IgD-negative memory B cell (primary cell): ENCODE results near the gene MYH7. TPM values are rescaled to one million over a fixed set of nuclear protein-coding genes. Genes with fewer than 3 reads are reported as not detected.

ENCODE experiments used
- H3K27ac Mint-ChIP-seq, 3 donors: one replicate each; pipeline ENCODE4 v1.8.0; 2020 to 2022; ENCODE audit warnings: mild to moderate bottlenecking in 3 of 3, mixed read lengths in 3 of 3, moderate library complexity in 1 of 3
- H3K27me3 Mint-ChIP-seq: one replicate; pipeline ENCODE4 v1.8.0; 2021; ENCODE audit warnings: mixed read lengths
- H3K36me3 Mint-ChIP-seq: one replicate; pipeline ENCODE4 v1.8.0; 2020; ENCODE audit warnings: mild to moderate bottlenecking, mixed read lengths
- H3K4me1 Mint-ChIP-seq, 3 donors: one replicate each; pipeline ENCODE4 v1.8.0; 2020 to 2022; ENCODE audit warnings: mixed read lengths in 3 of 3, mild to moderate bottlenecking in 1 of 3
- H3K4me3 Mint-ChIP-seq, 4 donors: one replicate each; pipeline ENCODE4 v1.8.0; 2020 to 2022; ENCODE audit warnings: mild to moderate bottlenecking in 4 of 4, mixed read lengths in 4 of 4, moderate library complexity in 3 of 4
- H3K9me3 Mint-ChIP-seq, 3 donors: one replicate each; pipeline ENCODE4 v1.8.0; 2020 to 2021; ENCODE audit warnings: mixed read lengths in 3 of 3, mild to moderate bottlenecking in 1 of 3
- polyA plus RNA-seq: library from polyadenylated mRNA; unstranded; fragments of 300-500 nt; fragmentation: Illumina TruSeq; gene quantifications from one replicate; pipeline ENCODE4 v1.2.3, GENCODE V29; 2021

The MYH7 gene
- polyA plus RNA-seq, 1 donor from 2014 or later = not detected

GRCh38 chr14:23373041-23373440 lies 62.4 kb downstream of the MYH7 start:
- H3K4me3 Mint-ChIP-seq = no peak overlapping the region
- H3K27me3 Mint-ChIP-seq = peaks cover 4% of the 10 kb centered on the region
- no peaks in the 10 kb centered on the region for H3K9me3 Mint-ChIP-seq
- H3K36me3 Mint-ChIP-seq = no peaks in the 10 kb centered on the region
- no peak overlapping the region for H3K27ac Mint-ChIP-seq
- no peaks in the 10 kb centered on the region for H3K4me1 Mint-ChIP-seq

GRCh38 chr14:23372509-23372908 lies 63.0 kb downstream of the MYH7 start, which contains the start of gene IL25:
TSS of gene IL25 (plus strand) at chr14:23372809.
- Mint-ChIP-seq H3K27me3 (peaks cover 6% of the 10 kb centered on the region), H3K9me3 (no peaks in the 10 kb centered on the region), H3K27ac (no peak within 1 kb of the TSS), H3K36me3 (no peaks in the 10 kb centered on the region), H3K4me1 (no peaks in the 10 kb centered on the region), H3K4me3 (no peak within 1 kb of the TSS)

- Mint-ChIP-seq H3K9me3 (no peaks in the 10 kb centered on the region), H3K27me3 (peaks cover 13% of the 10 kb centered on the region), H3K27ac (no peak overlapping the region), H3K36me3 (no peaks in the 10 kb centered on the region), H3K4me1 (no peaks in the 10 kb centered on the region), H3K4me3 (no peak overlapping the region)
Observed at GRCh38 chr14:23371865-23372264, 63.6 kb downstream of the MYH7 start.

- Mint-ChIP-seq H3K4me1 (no peaks in the 10 kb centered on the region), H3K4me3 (no peak overlapping the region), H3K27me3 (peaks cover 17% of the 10 kb centered on the region), H3K9me3 (no peaks in the 10 kb centered on the region), H3K36me3 (no peaks in the 10 kb centered on the region), H3K27ac (no peak overlapping the region)
Observed at GRCh38 chr14:23370221-23370620, 65.2 kb downstream of the MYH7 start.

- H3K27me3 Mint-ChIP-seq = peaks cover 23% of the 10 kb centered on the region
- H3K4me1 Mint-ChIP-seq = no peaks in the 10 kb centered on the region
Observed at GRCh38 chr14:23366426-23366921, 69.0 kb downstream of the MYH7 start.

GRCh38 chr14:23365732-23366425 lies 69.6 kb downstream of the MYH7 start:
- H3K4me3 Mint-ChIP-seq = no peak overlapping the region

More at GRCh38 chr14:23366426-23366921, 69.0 kb downstream of the MYH7 start:
- H3K9me3 Mint-ChIP-seq = no peaks in the 10 kb centered on the region
- no peaks in the 10 kb centered on the region for H3K36me3 Mint-ChIP-seq
- peak overlapping the region in 1 of 3 donors; percentile 88 for H3K27ac Mint-ChIP-seq
- H3K4me3 Mint-ChIP-seq = no peak overlapping the region

GRCh38 chr14:23365036-23365731 lies 70.3 kb downstream of the MYH7 start, which contains the start of gene EFS:
TSS of gene EFS (minus strand) at chr14:23365172. CDS start at chr14:23365025, 147 bp downstream.
- Mint-ChIP-seq H3K36me3 (no peaks in the 10 kb centered on the region), H3K4me3 (peak within 1 kb of the TSS in 1 of 4 donors; percentile 33), H3K27ac (no peak within 1 kb of the TSS), H3K4me1 (no peaks in the 10 kb centered on the region), H3K9me3 (no peaks in the 10 kb centered on the region), H3K27me3 (peaks cover 23% of the 10 kb centered on the region)

More at GRCh38 chr14:23365732-23366425, 69.6 kb downstream of the MYH7 start:
- Mint-ChIP-seq H3K4me1 (no peaks in the 10 kb centered on the region), H3K27me3 (peaks cover 23% of the 10 kb centered on the region), H3K27ac (no peak overlapping the region), H3K9me3 (no peaks in the 10 kb centered on the region), H3K36me3 (no peaks in the 10 kb centered on the region)

- no peaks in the 10 kb centered on the region for H3K4me1 Mint-ChIP-seq
- peaks cover 23% of the 10 kb centered on the region for H3K27me3 Mint-ChIP-seq
- H3K4me3 Mint-ChIP-seq = no peak overlapping the region
- H3K9me3 Mint-ChIP-seq = no peaks in the 10 kb centered on the region
- no peak overlapping the region for H3K27ac Mint-ChIP-seq
- no peaks in the 10 kb centered on the region for H3K36me3 Mint-ChIP-seq
Observed at GRCh38 chr14:23364164-23365035, 71.1 kb downstream of the MYH7 start.

Other genes with a start within 250 kb of the MYH7 start
- gene RNF212B, start 197.7 kb downstream of the MYH7 start, polyA plus RNA-seq = not detected
- gene HOMEZ, start 149.5 kb downstream of the MYH7 start, polyA plus RNA-seq = 5.6 TPM
- 2.3 TPM for gene PPP1R3E, start 132.8 kb downstream of the MYH7 start, polyA plus RNA-seq
- 0.65 TPM for gene BCL2L2, start 128.8 kb downstream of the MYH7 start, polyA plus RNA-seq
- gene PABPN1, start 114.2 kb downstream of the MYH7 start, polyA plus RNA-seq = 127 TPM
- 0.49 TPM for gene SLC22A17, start 82.8 kb downstream of the MYH7 start, polyA plus RNA-seq
- not detected for gene EFS, start 70.5 kb downstream of the MYH7 start, polyA plus RNA-seq
- not detected for gene IL25, start 62.9 kb downstream of the MYH7 start, polyA plus RNA-seq
- gene CMTM5, start 58.6 kb downstream of the MYH7 start, polyA plus RNA-seq = 0.80 TPM
- gene MYH6, start 27.4 kb downstream of the MYH7 start, polyA plus RNA-seq = not detected
- gene NGDN, start 34.0 kb upstream of the MYH7 start, polyA plus RNA-seq = 74.1 TPM
- 0.26 TPM for gene ZFHX2, start 116.1 kb upstream of the MYH7 start, polyA plus RNA-seq
- 18.1 TPM for gene THTPA, start 120.6 kb upstream of the MYH7 start, polyA plus RNA-seq
- 119 TPM for gene AP1G2, start 132.1 kb upstream of the MYH7 start, polyA plus RNA-seq
- 0.15 TPM for gene JPH4, start 143.1 kb upstream of the MYH7 start, polyA plus RNA-seq
- gene DHRS2, start 200.7 kb upstream of the MYH7 start, polyA plus RNA-seq = not detected